Loucy (cell line): ENCODE data around the gene ADARB2.

Experiments used
- CTCF ChIP-seq: fragments of 200-600 bp; sonication (generic); conservative IDR thresholded peaks from 2 replicates; pipeline ENCODE4 v1.5.1; 2014; ENCODE audit warnings: mild to moderate bottlenecking, antibody characterized with exemption, low read length
- EZH2phosphoT487 ChIP-seq: fragments of 200-600 bp; IDR thresholded peaks from 2 replicates; pipeline ENCODE4 v1.6.1; 2018; ENCODE audit warnings: antibody characterized with exemption, mild to moderate bottlenecking, moderate library complexity, borderline replicate concordance

- TF ChIP-seq CTCF (no peak), EZH2phosphoT487 (no peak)
Measured at GRCh38 chr10:1206601-1207000, 530.7 kb downstream of the ADARB2 start.
